NCI-H2196 (cell line): ENCODE data around the gene DLD.

ENCODE experiments used
- DNase-seq: peaks from one replicate; lab custom pipeline; 2025; ENCODE audit not compliant: unreplicated experiment; lab: John Stamatoyannopoulos, UW

Gene DLD

DNA sequence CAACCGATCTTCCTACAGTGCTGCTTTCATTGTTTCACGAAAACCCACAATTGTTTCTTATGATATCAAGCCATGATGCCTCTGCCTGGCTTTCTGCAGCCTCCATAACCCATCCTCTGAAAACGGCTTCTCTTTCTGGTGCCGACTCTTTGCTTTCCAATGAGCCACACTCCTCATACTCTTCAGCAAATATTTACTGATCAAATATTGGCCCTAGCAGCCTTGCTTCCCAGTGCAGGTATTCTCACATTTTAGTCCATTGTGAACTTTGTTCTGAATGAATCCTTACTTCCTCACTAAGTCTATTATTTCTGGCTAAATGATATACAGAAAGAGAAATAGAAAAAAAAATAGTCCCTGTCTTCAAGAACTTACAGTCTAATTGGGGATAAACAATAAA is 76.4 kb downstream of the DLD start:
- no peak for DNase-seq

DNA sequence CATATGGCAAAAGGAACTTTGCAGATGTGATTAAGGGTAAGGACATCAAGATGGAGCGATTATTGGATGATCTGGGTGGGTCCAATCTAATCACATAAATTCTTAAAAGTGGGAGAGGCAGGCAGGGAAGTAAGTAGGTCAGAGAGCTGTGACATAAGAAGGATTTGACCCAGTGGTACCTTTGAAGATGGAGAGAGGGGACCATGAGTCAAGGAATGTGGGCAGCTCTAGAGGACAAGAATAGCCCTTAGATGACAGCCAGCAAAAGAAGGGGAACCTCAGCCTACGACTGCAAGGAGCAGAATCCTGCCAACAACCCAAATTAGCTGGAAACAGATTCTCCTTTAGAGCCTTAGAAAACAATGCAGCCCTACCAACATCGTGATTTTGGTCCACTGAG is 77.5 kb downstream of the DLD start:
- no peak for DNase-seq

DNA sequence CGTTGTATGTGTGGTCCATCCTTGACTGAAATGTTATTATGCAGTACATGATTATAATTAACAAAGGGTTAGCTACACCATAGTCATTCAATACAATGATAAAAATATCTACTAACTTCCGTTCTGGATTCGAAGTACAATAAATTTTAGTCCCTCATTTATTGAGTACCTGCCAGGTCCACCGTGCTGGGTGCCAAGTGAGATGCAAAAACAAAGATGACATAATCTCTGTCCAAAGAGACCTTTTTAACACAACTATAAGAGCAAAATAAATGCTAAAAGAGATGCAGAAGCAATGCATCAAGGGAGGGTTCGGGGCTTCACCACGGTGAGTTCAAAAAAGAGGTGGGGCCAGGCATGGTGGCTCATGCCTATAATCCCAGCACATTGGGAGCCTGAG is 78.9 kb downstream of the DLD start:
- no peak for DNase-seq
